ENCODE data around the gene INTS1.

GRCh38 chr7:1436608-1437007 lies 67.6 kb downstream of the INTS1 start:
- TF ChIP-seq, protein P1, sequence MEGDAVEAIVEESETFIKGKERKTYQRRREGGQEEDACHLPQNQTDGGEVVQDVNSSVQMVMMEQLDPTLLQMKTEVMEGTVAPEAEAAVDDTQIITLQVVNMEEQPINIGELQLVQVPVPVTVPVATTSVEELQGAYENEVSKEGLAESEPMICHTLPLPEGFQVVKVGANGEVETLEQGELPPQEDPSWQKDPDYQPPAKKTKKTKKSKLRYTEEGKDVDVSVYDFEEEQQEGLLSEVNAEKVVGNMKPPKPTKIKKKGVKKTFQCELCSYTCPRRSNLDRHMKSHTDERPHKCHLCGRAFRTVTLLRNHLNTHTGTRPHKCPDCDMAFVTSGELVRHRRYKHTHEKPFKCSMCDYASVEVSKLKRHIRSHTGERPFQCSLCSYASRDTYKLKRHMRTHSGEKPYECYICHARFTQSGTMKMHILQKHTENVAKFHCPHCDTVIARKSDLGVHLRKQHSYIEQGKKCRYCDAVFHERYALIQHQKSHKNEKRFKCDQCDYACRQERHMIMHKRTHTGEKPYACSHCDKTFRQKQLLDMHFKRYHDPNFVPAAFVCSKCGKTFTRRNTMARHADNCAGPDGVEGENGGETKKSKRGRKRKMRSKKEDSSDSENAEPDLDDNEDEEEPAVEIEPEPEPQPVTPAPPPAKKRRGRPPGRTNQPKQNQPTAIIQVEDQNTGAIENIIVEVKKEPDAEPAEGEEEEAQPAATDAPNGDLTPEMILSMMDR (IDR thresholded peaks at IDR 0.05), result no peak
- no peak for TF ChIP-seq EZH2 (IDR thresholded peaks at IDR 0.05; ENCODE audit: borderline replicate concordance, insufficient read depth, low read depth, low read length, poor library complexity, severe bottlenecking)

Measured in B cell (primary cell).